ENCODE data around the gene CRTAC1.

CRTAC1 gene

DNA sequence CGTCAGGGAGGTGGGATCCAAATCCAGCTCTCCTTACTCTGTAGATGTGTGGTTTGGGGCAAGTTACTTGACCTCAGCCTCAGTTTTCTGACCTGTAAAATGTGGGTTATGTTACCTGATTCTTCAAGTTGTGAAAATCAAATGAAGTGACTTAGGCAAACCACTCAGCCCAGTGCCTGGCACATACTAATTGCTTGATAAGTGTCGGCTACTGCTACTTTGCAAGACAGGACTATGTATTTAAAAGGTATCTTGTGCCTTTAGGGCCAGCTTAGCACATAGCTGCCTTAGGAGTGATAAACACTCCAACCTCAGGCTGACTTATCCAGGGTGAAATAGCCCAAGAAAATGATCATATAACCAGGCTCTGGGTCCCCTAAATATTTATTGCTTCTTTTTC is 137.9 kb downstream of the CRTAC1 start:
- no peak for DNase-seq

DNA sequence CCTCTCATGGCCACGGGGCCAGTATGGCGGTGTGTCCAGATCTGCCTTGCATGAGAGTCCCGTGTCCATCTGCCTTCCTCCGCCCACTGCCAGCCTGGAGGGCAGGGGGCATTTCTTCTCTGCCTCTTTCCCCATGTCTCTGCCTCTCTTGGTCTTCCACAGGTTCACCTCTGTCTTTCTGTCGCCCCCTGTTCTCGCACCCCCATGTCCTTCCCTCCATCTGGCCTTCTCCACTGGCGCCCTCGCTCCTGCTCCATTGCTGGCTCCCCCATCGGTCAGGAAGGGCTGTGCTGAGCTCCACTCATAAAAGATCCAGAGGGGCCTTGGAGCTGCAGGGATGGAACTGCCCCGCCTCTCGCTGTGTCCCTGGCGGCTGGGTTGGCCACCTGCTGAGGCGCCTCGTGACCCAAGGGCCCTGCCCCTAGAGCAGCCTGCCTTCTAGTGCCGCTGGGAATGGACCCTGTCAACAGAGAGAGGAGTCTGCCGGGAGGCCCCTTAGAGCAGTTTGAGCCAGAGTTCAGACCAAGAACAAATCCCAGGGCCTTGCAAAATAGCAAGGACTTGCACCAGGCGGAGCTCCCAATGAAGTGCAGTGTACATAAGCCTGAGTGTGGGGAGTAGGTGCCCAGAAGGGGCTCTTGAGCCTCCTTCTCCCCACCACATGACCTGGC is 138.8 kb downstream of the CRTAC1 start:
- no peak for DNase-seq

DNA sequence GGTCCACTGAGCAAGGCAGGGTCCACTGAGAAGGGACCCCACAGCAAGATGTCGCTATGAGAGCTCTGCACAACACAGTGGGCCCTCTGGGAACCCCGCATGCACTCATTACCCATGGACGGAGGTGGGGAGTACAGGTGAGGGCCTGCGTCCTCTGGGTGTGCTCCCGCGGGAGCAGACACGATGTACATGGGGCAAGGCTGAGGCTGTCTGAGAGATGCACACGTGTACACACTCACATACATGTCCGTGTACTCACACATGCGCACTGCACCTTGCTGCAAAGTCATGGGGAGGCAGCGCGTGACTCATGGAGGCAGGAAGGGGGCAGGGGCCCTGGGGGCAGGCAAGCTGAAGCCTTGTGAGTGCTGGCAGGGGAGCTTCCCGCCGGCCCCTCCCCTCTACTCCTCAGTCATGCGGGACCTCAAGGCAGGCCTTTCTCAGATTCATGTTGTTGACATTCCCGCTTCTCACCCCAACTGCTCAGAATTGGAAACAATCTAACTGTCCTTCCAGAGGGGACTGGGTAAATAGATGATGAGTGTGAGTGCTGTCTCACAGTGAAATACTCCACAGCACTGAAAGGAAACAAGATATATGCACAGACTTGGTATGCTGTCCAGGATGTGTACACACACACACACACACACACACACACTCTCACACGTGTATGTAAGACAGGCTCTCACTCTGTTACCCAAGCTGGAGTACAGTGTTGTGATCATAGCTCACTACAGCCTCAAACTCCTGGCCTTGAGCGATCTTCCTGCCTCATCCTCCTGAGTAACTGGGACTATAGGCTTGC is 140.8 kb downstream of the CRTAC1 start:
- DNase-seq, result no peak

DNA sequence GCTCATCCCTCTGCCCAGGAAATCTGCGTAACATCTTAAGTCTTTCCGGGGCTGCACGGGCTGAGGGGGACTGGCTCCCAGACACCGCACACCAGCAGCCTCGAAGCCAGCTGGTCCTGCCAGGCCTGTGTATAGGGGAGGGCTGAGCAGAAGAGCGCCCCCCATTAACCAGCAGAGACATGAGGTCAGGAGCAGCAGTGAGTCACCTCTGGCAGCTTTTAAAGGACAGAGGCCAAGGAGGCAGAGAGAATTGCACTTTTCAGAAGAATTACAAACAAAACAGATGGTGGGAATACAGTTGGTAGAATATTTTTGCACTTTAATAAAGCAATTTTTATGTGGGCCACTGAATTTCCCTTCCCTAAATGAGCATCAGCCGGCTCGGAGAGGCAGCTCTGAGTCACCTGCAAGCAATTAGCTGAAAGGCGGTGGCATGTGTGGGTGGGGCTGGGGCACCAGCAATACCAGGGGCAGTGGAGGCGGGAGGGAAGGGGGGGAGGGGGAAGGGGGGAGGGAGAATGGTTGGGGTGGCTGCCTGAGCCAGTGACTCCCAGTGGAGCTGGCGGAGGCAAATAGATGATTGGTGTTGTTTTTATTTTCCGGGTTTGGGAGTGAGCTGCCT is 141.7 kb downstream of the CRTAC1 start:
- DNase-seq, result no peak

DNA sequence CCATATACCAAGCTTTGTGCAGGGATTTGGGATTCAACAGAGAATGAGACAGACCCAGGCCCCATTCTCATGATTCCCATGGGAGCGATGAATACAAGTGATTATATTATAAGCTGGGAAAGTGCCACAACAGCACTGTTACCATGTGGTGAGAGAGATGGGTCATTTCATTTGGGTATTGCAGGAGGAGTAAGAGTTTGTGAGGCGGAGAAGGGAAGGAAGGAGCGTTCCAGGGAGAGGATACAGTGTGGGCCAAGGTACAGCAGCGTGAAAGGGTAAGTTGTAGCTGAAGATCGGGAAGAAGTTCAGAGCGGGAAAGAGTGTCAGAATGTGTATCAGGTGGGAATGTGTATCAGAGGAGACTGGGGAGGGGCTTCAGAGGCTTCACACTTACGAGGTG is 142.3 kb downstream of the CRTAC1 start:
- DNase-seq, result no peak

DNA sequence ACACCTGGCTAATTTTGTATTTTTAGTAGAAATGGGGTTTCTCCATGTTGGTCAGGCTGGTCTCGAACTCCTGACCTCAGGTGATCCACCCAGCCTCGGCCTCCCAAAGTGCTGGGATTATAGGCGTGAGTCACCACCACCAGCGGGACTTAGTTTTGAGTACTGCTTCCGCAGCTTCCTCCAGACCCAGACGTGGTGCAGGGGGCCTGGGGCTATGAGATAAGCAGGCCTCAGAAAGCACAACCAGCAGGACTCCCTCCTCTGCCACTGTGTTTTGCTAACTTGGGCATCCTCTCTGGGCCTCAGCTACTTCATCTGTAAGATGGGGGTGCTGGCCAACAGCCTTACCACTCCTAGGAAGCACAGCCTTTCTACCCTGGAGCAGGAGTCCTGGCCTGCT is 143.0 kb downstream of the CRTAC1 start:
- DNase-seq, result no peak

DNA sequence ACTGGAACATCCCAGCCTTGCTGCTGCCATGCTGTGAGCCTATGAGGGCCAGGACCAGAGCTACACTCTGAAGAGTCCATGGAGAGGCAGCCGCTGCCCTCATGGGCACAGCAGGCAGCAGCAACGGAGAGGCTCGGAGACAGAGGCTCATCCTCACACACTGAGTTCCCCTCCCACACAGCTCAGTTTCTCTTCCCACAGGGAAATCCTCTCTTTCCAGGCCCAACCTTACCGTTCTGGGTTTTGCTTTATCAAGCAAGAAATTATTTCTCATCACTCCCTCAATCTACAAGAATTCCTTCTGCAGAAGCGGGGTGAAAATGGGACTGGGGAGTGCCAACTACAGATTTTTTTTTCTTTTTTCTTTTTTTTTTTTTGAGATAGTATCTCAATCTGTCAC is 144.1 kb downstream of the CRTAC1 start:
- DNase-seq, result no peak

DNA sequence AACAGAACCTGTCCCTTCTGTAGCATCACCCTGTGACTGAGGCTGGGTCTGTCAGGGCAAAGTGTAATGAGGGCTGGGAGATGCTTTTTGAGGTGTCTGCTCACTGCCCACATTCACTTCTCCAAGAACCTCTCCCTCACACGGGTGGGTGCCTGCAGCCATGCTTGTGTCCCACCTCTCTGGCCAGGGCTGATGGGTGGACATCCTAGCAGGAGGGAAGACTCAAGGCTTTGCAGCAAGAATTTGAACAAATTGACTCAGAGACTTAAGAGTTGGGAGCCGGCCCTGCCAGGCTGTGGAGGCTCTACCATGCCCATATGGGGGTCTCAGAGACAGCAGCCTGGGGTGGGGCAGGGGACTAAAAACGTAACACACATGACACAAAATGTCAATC is 147.3 kb downstream of the CRTAC1 start:
- DNase-seq, result no peak

DNA sequence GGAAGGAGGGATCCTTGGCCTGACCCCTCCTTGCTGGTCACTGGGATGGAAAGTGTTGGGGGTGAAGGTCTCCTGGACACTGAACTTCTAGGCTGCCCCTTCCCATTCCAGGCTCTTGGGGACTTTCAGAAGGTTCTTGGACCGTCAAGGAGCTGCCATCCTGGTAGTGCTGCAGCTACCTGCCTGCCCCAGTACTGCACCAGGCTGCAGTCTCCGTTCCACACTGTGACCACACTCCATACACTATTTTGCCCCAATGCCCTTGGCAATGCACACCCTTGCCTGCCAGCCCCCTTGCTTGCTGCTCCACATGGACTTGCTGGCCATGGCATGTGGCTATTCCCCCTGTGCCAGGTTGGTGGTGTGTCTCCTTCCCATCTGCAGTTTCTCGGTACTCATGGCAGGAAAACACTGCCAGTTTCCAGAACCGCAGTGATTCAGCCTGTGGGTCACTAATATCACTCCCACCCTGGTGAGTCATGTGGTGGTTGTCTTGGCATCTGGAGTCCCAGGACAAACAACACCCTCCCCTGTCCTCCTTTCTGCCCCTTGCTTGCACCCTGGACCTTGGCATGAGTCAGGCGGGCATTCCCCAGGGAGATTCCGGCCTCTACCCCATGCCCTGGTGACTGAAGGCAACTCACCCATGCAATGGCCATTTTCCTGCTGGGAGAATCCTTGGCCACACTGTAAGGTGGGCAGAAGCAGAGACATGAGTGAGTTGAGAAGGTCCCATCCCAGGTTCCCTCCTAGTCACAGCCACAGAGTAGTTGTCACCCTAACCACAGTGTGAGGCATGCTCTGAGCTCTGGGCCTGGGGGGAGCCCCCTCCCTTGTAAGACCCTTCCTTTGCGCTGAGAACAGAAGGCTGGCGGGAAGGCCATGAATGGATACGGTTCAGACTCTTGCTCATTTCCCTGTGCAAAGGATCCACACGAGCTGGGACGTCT is 148.0 kb downstream of the CRTAC1 start:
- DNase-seq, result no peak

DNA sequence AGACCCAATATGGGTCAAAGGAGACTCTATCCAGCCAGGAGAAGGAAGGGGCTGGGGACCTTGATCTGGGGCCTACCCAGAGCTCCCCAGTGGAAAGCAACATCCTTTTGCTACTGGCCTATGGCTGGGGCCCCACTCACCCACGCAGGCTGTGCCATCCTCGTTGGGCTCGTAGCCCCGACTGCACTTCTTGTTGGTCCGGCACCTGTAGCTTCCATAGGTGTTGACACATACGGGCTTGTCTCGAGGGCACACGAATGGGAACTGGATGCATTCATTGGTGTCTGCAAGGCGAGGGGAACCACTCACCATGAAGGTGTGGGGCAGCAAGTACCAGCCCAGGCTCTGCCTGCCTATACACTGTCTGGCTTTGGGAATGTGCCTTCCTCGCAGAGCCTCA is 150.3 kb downstream of the CRTAC1 start:
- no peak for DNase-seq

DNA sequence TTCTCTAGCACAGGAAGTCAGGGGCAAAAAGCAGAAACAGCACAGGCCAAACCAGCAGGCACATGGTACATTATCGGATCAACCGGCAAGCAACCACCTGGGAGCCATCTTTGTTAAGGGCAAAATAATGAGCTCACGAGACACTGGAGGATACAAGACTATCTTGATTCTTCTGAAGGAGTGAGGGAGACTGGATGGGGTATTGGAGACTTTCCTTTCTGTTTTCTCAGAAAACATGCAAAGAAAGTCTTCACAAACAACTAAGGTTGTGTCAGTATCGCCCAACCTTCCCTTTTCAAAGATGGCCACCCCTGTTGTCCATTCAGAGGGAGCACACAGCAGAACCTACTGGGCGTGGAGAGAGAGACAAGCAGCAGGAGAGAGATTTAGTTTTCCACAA is 151.2 kb downstream of the CRTAC1 start:
- DNase-seq, result no peak

DNA sequence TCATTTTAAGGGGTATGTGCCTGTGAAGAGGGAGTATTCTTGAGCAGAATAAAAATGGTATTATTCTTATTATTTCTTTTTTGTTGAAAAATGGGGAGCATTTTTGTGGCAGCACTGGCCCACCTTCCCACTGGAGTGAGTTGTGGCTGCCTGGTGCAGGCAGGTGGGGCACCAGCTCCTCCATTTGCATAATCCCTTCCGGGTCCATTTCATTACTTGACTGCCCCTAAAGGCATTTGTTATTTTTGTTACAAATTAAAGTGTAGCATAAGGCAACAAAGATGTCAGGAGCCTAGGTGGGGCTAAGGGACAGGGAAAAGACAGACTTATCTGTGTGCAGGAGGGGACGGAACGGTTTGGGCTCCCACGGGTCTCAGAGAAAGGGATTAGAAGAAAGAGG is 154.0 kb downstream of the CRTAC1 start:
- no peak for DNase-seq

DNA sequence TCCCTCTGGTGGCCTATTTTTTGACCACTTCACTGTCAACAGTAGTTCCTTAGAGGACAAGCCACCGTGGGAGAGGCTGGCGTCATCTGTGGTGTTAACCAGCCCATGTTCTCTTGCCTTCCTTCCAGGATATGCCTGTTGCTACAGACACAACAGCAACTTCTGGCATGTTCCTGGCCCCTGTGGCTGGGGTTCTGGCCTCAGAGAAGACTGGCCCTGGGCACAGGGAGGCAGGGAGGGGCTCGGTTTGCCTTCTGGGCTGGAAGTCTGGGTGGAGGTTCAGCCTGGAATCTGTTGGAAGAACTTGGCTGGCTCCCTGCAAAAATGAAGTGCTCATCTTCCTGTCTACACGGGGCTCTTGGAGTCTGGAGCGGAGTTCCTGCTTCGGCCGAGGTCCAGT is 155.0 kb downstream of the CRTAC1 start:
- DNase-seq, result no peak

DNA sequence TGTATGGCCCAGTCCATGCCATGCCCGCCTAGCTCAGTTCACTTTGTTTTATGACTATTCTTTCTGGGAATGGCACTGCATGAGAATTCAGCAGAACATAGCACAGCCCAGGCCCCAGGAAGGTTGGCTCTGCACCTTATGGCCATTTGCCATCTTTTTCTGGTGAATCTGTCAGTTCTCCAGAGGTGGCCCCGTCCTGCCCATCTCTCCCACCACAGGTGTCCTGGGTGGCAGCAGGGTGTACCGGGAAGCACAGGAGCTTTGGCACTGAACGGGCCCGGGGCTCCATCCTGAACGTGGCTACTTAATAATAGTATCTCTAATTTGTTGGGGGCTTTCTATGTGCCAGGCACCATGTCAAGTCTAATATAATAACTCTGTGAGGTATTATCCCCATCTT is 156.1 kb downstream of the CRTAC1 start:
- DNase-seq, result no peak

DNA sequence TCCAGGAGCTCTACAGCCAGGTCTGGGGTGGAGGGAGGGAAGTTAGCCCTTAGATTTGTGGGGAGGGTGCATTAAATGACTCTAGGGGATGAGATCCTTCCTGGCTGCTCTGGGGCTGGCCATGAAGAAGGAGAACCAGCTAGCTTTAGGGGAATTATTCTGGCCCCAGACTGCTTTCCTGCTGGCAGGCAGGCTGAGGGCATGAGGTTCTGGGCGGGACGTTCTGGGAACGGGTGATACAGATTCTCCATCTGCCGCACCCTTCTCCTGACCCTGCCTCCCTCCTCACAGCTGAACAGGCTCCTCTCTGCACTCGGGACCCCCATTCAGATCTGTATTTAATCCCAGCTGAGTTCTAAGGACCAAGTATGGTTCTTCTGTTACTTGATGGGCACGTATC is 156.9 kb downstream of the CRTAC1 start:
- no peak for DNase-seq

DNA sequence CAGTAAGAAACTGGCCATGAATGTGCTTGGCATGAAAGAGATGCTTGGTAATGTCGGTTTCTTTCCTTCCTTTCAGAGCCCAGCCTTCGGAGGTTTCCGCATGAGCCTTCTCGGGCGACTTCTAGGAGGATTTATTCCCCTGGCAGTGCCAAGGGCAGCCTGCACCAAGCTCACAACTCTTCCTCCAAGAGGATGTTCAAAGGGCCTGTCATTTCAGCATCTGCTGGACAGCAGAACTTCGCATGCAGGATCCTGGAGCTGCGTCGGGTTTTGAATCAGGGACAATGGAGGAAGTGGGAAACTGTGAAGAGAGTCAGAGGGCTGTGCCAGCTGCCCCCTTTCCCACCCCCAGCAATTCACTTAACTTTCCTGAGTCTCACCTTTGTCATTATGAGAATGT is 159.4 kb downstream of the CRTAC1 start:
- no peak for DNase-seq

DNA sequence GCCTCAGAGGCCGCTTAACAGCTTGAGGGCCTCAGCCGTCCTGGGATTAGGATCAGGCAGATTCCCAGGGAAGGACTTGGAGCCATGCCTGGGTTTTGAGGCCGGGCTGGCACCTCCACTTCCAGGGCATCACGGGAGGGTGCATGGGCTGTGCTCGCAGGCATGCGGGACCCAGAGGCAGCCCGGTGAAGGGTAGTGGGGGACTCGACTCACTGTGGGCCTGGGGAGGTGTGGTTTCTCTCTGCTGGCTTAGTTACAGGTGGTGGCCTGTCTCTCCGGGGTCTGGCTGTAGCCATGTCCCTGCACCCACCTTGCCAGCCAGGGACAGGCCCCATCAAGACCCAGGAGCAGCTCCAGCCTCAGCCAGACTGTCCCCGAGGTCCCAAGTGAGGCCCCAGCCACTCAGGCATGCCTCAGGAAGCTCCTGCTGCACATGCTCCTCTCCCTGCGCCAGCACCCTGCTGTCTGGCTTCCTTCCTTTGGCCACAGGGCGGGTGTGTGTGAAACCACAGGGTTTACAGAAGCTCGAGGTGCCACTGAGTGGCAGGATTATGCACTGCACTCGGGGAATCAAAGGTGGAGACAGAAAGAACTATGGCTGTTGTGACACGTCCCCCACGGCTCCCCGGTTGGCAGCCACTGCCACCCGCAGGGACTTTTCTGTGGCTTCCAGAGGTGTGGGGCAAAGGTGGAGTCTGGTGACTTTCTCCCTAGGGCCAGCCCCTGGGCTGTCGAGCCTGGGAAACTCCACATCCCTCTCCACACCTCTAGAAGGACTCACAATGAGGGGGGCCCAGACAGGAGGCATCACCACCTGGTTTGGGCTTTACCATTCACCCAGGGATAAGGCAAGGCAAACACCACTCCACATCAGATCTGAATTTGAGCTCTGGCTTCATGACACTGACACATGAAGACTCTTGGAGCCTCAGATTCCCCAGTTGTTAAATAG is 161.1 kb downstream of the CRTAC1 start:
- DNase-seq, result peak; percentile 79

DNA sequence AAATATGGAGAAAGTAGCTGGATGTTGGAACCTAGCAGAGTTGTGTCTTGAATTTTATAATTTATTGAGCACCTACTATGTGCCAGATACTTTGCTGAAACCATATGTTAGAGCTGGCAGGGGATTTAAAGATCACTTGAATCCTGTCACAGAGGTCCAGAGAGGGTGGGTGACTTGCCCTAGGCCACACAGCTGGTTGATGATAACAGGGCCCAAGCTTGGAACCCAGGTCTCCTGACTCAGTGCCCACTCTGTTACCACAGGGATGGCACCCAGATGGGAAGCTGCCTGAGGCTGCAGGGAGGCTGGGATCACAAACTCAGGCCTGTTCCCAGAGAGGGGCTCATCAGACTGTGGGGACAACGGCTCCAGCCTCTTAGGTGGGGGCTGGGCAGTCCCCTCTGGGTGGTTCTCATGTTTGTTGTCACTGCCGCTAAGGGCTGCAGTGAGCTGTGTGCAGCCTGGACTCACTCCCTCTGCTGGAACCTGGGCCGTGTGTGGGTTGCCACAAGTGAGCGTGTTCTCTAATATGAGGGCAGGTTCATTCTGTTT is 162.2 kb downstream of the CRTAC1 start:
- no peak for DNase-seq

DNA sequence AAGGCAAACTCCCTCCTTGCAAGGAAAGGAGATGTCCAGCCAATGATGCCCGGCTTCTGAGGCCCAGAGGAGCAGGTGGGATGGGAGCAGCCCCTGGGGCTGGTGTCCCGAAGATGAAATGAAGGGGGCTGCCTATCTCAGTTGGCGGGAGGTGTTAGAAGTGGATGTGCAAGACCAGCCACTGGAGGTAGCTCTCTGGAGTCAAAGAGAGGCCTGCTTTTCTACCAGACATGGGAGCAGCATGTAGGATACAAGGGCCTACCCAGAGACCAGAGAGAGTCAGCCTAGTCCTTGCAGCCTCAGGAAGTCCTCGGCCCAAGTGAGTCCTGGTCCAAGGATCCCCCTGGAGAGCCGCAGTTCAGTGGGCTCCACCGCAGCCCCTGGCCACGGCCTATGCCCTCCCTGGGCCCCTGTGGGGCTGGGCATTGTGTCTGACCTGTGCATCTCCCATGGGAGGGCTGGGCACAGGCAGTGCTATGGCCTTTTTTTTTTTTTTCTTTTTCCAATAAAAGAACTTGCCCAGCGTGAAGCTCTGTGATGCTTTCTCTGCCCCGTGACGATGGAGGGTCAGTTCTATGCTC is 163.1 kb downstream of the CRTAC1 start:
- no peak for DNase-seq

DNA sequence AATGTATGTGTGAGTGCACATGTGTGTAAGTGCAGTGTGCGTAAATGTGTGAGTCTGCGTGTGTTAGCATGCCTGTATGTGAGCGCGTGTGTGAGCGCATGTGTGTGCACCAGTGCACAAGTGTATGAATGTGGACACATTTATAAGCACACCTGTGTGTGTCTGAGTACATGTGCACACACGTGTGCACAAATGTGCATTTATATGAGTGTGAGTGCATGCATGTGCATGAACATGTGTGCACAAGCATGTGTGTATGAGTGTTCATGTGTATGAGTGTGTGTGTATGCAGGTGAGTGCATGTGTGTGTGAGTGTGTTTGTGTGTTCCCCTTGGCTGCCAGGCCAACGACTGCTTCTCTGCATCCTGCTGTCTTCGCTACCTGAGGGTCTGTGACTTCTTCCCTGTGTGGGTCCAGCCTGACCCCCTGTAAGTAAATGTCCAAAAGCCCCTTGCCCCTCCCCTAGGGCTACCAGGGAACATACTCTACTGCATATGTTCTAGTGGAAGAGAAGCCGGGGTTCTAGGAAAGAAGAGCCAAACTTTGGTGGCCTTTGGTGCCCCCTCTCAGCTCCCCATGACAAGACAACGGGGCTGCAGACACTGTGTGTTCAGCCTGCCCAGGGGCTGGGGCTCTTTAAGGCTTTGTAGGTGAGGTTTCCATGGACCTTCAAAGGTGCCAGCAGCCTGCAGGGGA is 163.7 kb downstream of the CRTAC1 start:
- DNase-seq, result no peak

DNA sequence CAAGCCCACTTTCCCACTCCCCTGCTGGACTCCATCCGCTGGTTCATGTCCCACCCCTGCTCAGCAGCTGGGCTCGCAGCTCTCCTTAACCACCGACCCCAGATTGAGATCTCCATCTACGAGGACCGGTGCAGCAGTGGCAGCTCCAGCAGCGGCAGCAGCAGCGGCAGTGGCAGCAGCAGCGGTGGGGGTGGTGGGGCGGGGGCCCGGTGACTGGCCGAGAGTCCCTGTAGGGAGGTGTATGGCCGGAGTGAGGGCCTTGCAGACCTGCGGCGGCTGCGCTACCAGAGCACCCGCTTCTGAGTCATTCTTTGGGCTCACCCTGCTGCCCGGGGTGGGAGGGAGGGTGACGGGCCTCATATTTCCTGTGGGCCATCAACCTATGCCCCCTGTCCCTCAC is 164.9 kb downstream of the CRTAC1 start:
- no peak for DNase-seq
